GM21447 (cell line): ENCODE results near the gene KDM6B.

ENCODE experiments used
- ATAC-seq: cut with Tn5 transposase; IDR thresholded peaks from one replicate; pipeline ENCODE4 v1.9.1; 2021; ENCODE audit not compliant: unreplicated experiment

The KDM6B gene

DNA sequence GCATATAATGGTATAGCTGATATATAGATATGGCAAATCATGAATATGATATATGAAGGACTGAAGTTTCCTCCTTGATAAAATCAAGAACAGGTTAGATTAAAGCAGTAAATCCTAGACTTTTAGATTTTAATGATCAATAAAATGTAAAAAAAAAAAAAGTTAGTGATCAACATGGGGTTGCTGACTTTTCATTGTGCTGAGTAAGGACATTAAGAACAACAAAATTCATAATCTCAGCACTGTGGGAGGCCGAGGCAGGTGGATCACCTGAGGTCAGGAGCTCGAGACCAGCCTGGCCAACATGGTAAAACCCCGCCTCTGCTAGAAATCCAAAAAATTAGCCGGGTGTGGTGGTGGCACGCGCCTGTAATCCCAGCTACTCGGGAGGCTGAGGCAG is 44.2 kb downstream of the KDM6B start:
- ATAC-seq: no peak

DNA sequence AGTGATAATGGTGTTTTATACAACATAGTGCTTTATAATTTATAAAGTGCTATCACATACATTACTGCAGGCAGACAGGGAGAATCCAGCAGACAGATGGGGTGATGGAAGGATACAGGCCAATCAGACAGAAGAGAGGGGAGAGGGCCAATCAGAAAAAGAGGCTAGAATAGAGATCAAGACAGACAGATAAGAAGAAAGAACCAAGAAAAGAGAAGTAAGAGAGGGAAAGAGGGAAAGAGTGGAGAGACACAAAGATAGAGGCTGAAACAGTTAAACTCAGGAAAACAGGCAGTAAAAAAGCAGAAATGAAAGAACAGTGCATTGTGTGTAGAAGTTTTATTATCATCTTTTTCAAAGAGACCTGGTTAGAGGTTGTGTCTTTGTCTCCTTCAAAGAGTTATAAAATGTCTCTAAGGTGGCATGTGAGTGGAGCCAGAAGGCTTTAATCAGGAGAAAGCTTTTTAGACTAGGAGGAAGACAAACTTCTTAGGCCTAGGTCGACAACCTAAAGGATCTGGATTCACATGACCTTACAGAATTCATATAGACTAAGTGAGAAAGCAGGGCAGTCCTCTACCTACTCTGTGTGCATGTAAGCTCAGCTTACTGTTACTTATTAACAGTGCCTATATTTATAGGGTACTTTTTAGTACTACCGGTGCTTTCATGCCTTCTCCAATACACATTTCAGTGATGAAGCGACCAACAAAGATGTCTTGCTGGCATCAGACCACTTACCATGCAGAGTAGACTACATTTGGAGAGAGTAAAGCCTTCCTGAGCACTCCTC is 46.3 kb downstream of the KDM6B start:
- no peak for ATAC-seq

DNA sequence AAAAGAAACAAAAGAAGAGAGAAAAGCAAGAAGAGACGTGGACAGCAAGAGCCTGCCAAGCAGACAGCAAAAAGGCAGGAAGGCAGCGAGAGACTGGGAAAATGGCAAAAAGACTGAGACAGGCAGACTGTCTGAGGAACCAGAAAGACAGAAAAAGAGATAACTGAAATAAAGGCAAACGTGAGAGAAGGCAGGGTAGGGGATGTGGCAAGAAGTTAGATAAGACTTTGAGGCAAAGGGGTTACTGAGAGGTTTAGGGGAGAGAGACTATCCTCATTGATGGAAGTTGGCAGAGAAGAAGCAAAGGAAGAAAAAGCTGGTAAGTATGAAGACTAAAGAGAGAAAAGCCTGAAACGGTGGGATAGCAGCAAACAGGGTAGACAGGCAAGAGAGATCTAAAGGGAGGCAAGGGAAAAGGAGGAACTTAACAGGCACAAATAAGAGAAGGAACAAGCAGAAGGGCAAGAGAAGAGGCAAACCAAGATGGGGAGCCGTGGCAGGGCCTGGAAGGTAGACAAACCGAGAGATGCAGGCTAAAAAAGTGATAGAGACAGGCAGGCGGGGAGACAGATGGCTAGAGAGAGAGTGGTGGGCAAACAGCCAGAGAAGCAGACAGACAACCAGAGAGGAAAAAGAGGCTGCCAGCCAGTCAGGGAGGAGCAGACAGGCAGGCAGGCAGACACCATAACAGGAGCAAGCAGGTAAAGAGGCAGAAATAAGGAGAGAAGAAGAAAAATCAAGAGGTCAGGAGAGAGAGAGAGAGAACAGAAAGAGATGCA is 47.4 kb downstream of the KDM6B start:
- ATAC-seq: no peak

DNA sequence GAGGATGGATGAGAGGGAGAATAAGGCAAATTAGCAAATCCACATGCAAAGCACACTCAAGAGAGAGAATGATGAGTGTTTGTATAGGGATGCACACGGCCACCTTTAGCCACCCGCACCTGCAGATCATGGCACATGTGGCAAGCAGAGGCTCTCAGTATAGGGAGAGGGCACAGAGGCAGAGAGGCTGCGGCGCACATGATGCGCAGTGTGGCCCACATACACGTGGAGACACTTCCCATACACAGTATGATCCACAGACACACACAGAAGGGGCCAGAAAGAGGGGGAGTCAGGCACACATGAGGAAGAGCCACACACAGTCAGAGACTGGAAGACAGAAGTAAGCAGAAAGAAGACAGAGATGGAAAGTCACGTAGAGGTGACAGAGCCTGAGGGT is 48.1 kb downstream of the KDM6B start:
- no peak for ATAC-seq

DNA sequence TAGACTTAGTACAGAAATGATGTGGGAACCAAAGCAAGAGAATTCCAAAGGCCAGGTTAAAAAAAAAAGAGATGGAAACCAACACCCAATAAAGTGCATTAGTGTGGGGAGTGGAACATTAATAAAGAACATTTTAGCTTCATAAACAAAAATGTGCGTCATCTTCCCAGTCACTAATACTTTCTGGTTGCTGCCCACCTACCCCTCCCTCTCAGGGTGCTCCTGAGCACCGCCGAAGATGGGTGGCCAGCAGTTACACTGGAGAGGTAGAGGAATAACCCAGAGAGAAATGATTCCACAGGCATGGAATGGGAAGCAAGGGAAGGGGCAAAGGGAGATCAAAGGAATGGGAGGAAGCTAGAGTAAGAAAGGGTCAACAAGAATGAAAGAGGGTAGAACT is 48.6 kb downstream of the KDM6B start:
- no peak for ATAC-seq
